Sciatic nerve (tissue), 2 donors: ENCODE data around the gene ASIC2. TPM values are rescaled to one million over a fixed set of nuclear protein-coding genes. Genes with fewer than 3 reads are reported as not detected.

Experiments
- ATAC-seq: fragments of 200-7000 bp; cut with Tn5 transposase; one replicate; pipeline ENCODE4 v1.9.1; 2020; ENCODE audit warnings: mild to moderate bottlenecking, moderate library complexity
- DNase-seq: peaks from one replicate; pipeline ENCODE4 v3.0.0-alpha.2; 2020; ENCODE audit warnings: low spot score
- intact Hi-C: fragments of 100-400 bp; cut with DNase I; formaldehyde crosslinking; loops from one replicate; pipeline ENCODE4 v1.14.2; 2022
- total RNA-seq: library from RNA; stranded (reverse); fragmentation: NEBNext Ultra II Directional; extraction: Animal tissue kit (Norgen Biotek cat#: 25700); gene quantifications from one replicate; pipeline ENCODE4 v1.2.1, GENCODE V29; 2021
- donor health status: DM: no; HTN: no; CAD: no.
- donor health status: DM: no; HTN: no; CAD: no.

The ASIC2 gene
- 1.1 TPM for total RNA-seq

DNA sequence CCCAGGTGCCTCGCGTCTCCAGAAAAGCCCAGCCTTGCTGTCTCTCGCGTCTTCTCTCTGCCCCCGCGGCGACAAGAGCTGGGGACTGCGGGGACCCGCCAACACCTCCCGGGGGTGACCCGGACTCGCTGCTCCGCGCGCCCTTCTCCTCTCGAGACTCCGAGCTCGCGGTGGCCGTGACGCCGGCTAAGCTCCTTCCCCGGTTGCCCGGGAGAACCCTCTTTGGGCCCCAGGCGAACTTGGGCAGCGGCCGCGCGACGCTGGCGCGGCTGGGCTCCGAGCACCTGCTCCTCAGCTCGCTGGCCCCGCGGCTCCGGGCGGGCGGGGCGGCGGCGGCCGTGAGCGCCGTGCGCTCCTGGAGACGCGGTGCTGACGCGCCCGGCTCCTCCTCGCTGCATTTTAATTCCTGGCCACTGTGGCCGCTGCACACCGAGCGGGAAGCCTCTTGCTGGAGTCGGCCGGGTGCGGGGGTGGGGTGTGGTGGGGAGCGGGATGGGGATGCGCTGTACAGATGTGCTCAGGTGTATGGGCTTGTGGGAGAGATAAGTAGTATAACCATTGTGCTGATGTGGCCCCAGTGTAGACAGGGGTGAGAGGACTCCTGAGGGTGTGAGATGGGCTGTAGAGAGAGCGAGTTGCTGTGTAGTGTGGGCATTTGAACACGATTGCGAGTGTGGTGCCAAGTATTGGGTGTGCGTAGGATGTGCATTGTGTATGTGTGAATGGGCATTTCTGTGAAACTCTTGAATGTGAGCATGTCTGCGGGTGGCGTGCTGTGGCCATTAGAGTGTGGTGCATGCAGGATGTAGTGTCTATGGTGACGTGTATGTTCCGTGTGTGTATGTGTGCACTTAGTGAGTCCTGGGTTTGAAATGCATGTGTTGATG, at the start of gene ASIC2:
TSS of gene ASIC2 (minus strand) at position 315 of the 887 bp plus-strand sequence.
- DNase-seq (no peak), ATAC-seq (no peak)
- intact Hi-C loops = no loop called here

DNA sequence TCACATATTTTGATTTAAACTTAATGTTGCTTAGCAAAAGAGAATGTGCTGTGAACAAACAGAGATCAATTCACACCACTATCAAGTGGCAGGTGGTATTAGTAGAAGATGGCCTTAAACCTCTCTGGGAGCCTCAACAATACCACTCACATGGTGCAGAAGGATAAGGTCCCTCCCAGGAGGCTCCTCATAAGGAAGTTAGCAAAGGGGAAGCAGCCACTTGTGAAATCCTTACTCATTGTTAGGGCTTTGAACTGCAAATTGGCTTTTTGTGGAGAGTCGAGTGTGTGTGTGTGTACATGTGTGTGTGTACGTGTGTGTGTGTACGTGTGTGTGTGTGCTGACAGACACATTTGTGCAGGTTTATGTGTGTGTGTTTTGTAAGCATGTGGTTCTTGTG, 48.9 kb upstream of the ASIC2 start:
- ATAC-seq = no peak
- no peak for DNase-seq
- intact Hi-C loops = no loop called here

DNA sequence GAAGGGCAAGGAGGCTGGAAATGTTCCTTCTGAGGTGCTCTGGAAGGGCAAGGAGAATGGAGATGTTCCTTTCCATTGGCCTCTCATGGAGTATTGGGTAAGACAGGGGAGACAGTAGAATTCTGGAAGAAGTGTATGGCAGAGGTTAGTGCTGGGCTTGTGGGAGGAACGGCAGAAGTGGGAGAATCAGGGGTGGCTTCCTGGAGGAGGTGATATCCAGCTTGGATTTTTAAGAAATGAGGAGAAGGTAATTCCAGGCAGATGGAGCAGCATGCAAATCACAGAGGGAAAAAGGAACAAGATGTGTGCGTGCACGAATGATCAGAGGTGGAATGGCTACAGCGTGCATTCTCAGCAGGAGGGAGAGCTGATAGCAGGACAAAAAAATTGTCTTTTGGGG, 45.1 kb upstream of the ASIC2 start:
- no peak for DNase-seq
- ATAC-seq = no peak
- intact Hi-C loops = no loop called here

DNA sequence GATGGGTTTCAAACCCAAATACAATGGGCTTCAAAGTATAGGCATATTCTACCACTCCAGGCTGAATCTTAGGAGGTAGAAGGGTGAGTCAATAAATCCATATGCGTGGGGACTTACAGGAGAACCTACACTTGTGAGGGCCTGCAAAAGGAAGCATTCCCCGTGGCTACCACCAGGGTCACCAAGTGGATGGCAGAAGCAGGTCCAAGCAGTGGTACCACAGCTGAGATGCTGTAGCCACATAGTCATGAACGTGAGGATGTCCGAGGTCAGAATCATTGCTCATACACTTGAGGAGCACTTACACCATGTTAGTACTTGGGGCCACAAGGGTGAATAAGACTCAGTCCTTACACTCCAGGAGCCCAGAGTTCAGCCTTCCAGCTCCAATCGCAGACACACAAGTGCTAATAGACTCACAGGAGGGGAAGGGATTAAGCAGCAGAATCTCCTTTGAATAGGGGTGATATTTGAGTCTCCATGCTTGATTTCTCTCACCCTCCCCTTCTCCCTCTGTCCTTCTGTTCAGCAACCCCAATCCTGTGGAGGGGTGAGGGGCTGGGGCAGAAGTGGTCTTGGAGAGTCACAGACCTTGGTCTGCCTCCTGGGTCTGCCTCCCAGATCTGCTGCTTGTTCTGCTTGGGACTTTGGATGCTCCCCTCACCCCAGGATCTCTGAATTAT, 42.5 kb upstream of the ASIC2 start:
- no peak for ATAC-seq
- intact Hi-C loops = no loop called here

DNA sequence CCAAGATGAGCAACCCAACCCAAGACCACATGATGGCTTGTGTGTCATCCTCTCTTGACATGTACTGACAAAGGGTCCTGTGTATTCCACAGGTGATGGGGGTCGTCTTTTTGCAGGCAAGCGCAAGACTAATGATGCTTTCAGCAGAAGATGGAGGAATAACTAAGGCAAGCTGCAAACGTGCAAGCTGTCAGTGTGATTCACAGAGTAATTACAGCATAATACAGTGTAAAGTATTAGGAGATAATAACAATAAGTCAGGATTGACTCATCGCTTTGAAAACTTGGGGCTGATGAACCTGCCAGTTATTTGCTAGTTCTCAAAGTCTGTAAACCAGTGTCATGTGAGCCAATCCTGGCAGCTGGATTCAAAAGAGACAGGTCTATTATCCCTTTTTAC, 41.6 kb upstream of the ASIC2 start:
- intact Hi-C loops = no loop called here
- DNase-seq (no peak), ATAC-seq (no peak)

More for the DNA sequence above, 42.5 kb upstream of the ASIC2 start:
- DNase-seq = no peak

DNA sequence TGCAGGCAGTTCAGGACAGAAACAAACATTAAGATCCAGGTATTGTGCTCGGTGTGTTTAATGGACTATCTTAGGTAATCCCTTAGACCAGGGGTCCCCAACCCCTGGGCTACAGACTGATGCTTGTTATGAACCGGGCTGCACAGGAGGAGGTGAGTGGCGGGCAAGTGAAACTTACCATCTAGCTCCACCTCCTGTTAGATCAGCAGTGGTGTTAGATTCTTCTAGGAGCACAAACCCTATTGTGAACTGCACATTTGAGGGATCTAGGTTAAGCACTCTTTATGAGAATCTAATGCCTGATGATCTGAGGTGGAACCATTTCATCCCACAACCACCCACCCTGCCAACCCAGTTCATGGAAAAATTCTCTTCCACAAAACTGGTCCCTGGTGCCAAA, 37.8 kb upstream of the ASIC2 start:
- intact Hi-C loops = no loop called here
- DNase-seq (no peak), ATAC-seq (no peak)

DNA sequence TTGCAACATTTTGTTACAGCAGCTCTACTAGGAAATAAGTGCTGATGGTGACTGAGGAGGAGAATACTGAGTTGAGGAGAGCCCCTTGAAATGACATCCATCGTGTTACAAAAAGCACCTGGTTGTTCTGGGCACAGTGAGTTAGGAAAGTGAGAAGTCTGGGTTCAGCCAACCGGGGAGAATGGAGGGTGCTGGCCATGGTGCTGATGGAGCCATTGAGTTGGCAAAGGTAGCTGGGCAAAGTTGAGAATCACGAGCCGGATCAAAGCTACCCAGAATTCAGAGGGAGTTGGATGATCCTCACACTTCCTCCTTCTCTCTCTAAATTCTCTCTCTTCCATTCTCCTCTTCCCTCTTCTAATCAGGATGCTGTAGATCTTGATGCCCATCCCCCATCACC, 35.0 kb upstream of the ASIC2 start:
- intact Hi-C loops = no loop called here
- ATAC-seq (no peak), DNase-seq (no peak)

DNA sequence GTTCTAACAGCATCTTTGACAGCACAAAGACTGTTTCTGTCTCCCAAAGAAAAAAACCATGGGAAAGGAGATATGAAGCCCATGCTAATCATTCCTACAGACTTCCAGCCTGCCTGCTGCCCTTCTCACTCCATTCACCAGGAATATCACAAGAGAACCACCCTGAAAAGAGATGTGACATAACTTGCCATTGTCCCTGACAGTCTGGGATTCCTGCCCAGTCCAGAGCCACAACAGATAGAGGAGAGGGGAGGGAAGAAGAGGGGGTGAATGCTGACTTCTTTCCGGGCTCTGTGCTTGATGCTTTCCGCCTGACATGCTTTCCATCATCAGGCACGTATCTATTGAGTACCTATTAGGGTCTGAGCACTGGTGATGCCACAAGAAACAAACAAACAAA, 31.6 kb upstream of the ASIC2 start:
- DNase-seq (no peak), ATAC-seq (no peak)
- intact Hi-C loops = no loop called here

DNA sequence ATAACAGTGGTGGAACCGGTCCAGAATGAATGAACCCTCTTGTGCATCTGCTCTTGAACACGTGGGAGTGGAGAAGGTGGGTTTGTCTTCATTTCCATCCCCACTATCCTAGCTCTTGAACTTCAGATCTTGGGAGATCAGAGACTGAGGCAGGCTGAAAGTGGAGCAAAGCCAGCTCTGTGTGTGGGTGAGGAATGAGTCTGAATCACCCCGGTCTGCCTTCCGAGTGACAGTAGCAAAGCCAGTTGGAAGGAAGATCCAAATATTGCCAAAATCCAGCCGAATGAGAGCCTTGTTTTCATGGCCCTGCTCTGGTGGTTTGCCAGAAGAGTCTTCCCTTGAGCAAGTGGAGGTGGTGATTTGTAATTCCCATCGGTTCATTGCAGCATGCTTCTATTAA, 29.0 kb upstream of the ASIC2 start:
- ATAC-seq (no peak), DNase-seq (no peak)
- intact Hi-C loops = no loop called here

DNA sequence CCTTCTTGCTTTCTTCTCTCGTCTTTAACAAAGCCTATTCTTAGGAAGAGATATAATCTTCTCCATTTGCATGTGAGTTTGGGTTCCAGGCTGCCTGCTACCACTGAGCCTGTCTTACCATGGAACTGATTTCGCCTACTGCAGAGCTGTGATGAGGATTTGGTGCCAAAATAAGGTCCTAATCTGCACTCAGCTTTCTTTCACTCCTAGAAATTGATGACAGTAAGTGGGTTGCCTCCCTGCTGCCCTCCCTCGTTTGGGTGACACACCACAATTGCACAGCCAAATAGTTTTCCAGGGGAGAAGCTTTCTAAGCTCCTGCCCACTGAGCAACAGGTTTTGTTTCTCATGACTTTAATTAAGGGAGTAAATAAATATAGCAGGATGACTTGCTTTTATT, 25.1 kb upstream of the ASIC2 start:
- no peak for ATAC-seq
- no peak for DNase-seq
- intact Hi-C loops = no loop called here

DNA sequence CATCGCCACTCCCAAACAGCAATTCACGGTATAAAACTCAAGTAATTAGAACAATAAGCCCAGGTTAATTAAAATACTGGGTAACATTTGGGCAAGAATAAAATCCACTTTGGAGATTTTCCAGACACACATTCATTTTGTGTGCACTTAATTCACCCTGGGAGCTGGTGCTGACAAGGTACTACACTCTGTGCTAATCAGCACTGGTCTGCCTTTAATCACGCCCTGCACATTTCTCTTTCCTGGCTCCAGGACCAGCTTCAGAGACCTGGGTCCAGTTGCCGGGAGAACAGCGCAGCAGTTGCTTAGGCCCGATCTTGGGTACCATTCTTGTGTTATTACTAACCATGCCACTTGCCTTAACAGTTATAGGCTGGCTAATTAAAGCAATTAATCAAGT, 23.7 kb upstream of the ASIC2 start:
- intact Hi-C loops = no loop called here
- ATAC-seq (no peak), DNase-seq (no peak)

DNA sequence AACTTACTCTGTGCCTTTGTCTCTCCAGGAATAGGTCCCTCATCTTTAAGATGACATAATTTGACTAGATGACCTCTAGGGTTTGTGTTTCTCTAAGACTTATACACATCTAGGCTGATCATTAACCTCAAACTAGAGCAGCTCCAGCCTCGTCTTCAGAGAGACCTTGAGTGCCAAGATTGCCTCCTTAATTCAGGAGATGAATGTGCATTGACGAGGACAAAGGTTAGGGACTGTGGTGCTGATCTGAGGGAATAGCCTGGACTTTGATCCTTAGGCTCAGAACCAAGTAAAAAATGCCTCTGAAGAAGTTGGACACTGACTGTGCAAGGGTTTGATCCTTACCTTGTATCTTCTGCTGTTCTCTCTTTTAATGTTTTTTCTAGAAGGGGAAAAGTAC, 17.2 kb upstream of the ASIC2 start:
- ATAC-seq (no peak), DNase-seq (no peak)
- intact Hi-C loops = no loop called here

DNA sequence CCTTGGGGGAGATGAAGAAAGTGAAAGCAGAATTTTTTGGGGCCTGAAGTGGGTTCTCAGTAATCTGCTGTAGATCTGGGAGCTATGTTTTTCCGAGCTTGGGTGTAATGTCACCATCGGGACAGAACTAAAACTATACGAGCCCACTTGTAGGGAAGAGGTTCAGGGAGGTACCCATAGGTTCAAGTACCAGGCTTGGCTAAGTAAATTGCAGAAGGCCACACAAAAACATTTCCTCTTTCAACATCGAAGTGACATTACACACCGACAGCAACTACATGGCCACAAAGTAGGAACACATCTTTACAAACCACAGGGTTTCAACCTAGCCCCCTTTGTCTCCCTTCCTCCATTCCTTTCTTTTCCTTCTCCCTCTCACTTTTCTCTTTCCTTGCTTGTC, 10.2 kb upstream of the ASIC2 start:
- ATAC-seq = no peak
- DNase-seq = no peak
- intact Hi-C loops = no loop called here

DNA sequence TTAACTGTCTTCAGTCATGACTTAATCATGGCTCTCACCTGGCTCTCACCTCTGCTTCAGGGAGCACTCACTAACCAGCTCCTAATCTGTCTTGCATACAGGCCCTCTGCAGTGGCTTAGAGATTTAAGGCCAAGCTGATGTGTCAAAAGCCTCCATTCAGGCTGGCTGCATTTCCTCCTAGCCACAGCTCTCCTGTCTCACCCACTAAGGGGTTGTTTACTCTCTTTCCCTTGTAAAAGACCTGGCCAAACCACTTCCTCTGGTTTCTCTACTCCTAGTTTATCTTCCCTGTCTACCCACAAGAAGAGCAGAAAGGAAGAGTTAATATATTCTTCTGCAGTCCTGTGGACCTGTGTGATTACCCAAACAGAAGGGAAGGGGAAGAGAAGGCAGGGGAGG, 9.3 kb upstream of the ASIC2 start:
- DNase-seq = no peak
- intact Hi-C loops = no loop called here
- no peak for ATAC-seq

DNA sequence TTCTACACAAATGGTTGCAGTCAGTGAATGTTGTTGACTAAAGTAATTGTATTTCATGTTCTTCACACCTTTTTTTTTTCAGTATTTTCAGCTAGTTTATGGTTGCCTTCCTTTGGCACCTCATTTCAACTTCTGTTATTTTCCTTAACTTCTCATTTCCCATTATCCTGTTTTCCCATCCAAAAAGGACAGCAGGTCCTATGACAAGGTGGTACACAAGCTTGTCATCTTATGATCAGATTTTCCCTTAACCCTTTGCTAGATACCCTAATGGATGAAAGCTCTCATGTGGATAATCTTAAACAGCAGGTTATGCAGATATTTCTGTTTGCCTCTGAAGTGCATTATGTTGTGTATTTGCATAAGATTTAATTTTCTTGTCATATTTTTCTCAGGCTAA, 7.1 kb upstream of the ASIC2 start:
- no peak for DNase-seq
- ATAC-seq = no peak
- intact Hi-C loops = no loop called here

DNA sequence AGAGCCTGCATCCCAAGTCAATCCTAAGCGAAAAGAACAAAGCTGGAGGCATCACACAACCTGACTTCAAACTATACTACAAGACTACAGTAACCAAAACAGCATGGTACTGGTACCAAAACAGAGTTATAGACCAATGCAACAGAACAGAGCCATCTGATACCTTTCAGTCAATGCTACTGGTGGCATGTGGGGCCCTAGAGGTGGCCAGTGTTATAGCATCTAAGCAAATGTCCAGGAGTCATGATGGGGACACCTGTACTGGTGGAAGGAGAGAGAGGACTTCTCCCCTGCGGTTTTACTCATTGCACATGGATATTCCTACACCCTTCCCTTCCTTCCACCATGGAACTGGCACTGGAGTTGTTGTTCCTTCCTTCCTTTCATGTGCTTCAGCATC, 6.0 kb upstream of the ASIC2 start:
- ATAC-seq (no peak), DNase-seq (no peak)
- intact Hi-C loops = no loop called here

DNA sequence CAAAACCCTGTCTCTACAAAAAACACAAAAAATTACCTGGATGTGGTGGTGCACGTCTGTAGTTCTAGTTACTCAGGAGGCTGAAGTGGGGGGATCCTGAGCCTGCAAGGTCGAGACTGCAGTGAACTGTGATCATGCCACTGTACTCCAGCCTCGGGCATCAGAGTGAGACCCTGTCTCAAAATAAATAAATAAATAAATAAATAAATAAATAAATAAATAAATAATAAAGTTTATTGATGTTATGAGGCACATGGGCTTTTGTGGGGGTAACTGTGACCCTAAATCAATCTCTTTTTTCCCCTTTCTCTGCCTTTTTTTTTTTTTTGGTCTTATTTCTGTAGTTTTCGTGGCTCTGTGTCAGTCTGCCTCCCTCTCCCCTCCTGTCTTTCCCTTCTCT, 4.5 kb upstream of the ASIC2 start:
- no peak for ATAC-seq
- no peak for DNase-seq
- intact Hi-C loops = no loop called here

DNA sequence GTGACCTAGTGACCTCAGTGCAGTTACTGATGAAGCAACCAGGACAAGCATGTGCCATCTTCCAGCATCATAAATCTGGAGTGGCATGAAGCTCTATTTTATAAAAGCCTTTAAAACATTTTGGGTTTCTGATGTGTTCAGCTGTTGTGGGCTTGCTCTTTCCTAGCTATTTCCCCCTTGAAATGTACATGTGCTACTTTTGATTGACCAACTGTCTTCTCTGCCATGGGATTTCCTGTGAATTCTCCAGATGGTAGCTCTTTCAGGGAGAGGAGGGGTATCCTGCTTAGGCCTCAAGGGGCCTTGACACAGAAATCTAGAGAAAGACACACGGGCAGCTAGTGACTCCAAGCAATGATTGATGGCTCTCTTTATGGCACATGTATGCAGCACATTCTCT, 1.9 kb upstream of the ASIC2 start:
- DNase-seq (no peak), ATAC-seq (no peak)
- intact Hi-C loops = no loop called here

DNA sequence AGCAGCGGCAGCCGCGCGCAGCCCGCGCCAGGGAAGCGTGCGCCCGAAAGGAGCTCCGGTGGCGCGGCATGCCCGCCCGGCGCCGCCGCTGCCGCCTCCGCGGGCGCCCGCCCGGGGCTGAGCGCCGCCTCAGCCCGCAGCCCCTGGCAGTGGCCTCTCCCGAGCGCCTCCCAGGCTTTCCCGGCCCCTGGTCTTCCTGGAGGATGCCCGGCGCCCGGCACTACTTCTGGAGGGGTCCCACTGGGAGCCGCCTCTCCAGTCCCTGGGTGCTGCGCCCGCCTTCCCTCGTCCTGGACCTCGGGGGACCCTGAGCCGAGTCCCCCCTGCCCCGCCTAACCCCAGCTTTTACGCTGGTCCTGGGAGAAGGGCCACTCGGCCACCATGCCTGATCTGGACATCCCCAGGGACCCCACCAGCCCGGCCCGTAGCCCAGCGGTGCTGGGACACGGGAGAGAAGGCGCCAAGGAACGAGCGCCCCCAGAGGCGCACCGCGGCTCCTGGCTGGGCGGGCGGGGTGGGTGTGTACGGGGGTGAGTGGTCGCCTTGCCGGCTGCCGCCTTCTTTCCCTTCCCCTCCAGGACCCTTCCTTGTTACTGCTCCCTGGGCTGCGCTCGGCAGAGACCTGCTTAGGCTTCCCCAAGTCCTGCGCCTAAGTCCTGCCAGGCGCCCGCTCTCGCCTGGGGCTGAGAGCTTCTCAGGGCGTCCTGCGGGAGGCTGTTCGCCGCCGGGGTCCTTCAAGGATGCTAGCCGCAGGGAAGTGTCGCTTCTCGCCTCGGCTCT, 704 bp downstream of the ASIC2 start:
- DNase-seq (no peak), ATAC-seq (no peak)
- intact Hi-C loops = no loop called here
